HepG2 (cell line): ENCODE measurements around the gene EPHB6. TPM values are rescaled to one million over a fixed set of nuclear protein-coding genes. Genes with fewer than 3 reads are reported as not detected.

ENCODE experiments used
- ATAC-seq: fragments of 200-7000 bp; cut with Tn5 transposase; 3 replicates; pipeline ENCODE4 v1.9.1; 2020; ENCODE audit warnings: mild to moderate bottlenecking, moderate library complexity
- BruUV-seq: library from RNA; stranded (reverse); fragments of 400-500 nt; replicated peaks from 2 replicates; lab custom pipeline; 2021; lab: Mats Ljungman, UMichigan
- CTCF ChIA-PET: fragments of 300-600 bp; formaldehyde crosslinking; extraction: SDS; loops from one replicate; lab custom pipeline; 2021; ENCODE audit warnings: low total read pairs, inconsistent platforms, low intra/inter-chr PET ratio; lab: Yijun Ruan, JAX
- POLR2A ChIA-PET: fragments of 350-600 bp; sonication (Branson Sonifier 250); formaldehyde crosslinking; loops from one replicate; lab custom pipeline; 2020; ENCODE audit warnings: antibody characterized with exemption, inconsistent platforms; lab: Yijun Ruan, JAX
- DNase-seq: peaks from one replicate; pipeline ENCODE4 v3.0.0-alpha.2; 2015; ENCODE audit warnings: low spot score
- FAIRE-seq: peaks from 3 replicates; lab custom pipeline; 2011; peaks lifted over from hg19 to GRCh38; lab: Jason Lieb, UNC
- H2AFZ ChIP-seq: one replicate; pipeline ENCODE4 v1.6.1; 2011; ENCODE audit warnings: low read length, inconsistent platforms
- H3K27ac ChIP-seq: fragments of 300-600 bp; 3 replicates; pipeline ENCODE4 v1.8.0; 2011; ENCODE audit warnings: mixed run types, mild to moderate bottlenecking, mixed read lengths, low read length, inconsistent platforms; ENCODE audit not compliant: insufficient read depth; ENCODE audit errors: extremely low read length
- H3K27me3 ChIP-seq, 2 experiments: fragments of 200-600 bp in 1 of 2; 2 replicates in 1 of 2; 3 replicates in 1 of 2; pipeline versions ENCODE4 v1.6.0 to v1.8.0; 2011; ENCODE audit warnings: low read length in 2 of 2, mild to moderate bottlenecking in 2 of 2, moderate library complexity in 2 of 2, inconsistent platforms in 1 of 2; ENCODE audit not compliant: insufficient read depth in 2 of 2, control insufficient read depth in 1 of 2
- H3K36me3 ChIP-seq, 2 experiments: fragments of 200-600 bp in 1 of 2; replicated peaks in 1 of 2; 2 replicates in 1 of 2; 3 replicates in 1 of 2; pipeline versions ENCODE4 v1.5.1 to v1.8.0; 2011; ENCODE audit warnings: low read length in 2 of 2, inconsistent platforms in 1 of 2; ENCODE audit not compliant: insufficient read depth in 2 of 2, control insufficient read depth in 1 of 2
- H3K4me1 ChIP-seq: 2 replicates; pipeline ENCODE4 v1.5.1; 2012; ENCODE audit warnings: low read length, inconsistent platforms; ENCODE audit not compliant: insufficient read depth
- H3K4me2 ChIP-seq: 2 replicates; pipeline ENCODE4 v1.6.0; 2011; ENCODE audit warnings: low read depth, low read length, inconsistent platforms
- H3K4me3 ChIP-seq, 3 experiments: fragments of 200-600 bp in 1 of 3; sonication (generic), shearing (Covaris generic) in 1 of 3; replicated peaks in 1 of 3; 2 replicates each; pipeline ENCODE4 v1.5.1; 2011 to 2016; ENCODE audit warnings: low read length in 3 of 3, inconsistent platforms in 2 of 3, low read depth in 2 of 3, mild to moderate bottlenecking in 2 of 3, control low read depth in 1 of 3, mixed read lengths in 1 of 3; ENCODE audit not compliant: insufficient read depth in 1 of 3
- H3K79me2 ChIP-seq: one replicate; pipeline ENCODE4 v1.6.1; 2011; ENCODE audit warnings: low read length, inconsistent platforms; ENCODE audit not compliant: insufficient read depth
- H3K9ac ChIP-seq: 2 replicates; pipeline ENCODE4 v1.6.0; 2011; ENCODE audit warnings: mild to moderate bottlenecking, low read depth, low read length, inconsistent platforms; ENCODE audit not compliant: insufficient read depth
- H3K9me3 ChIP-seq: 2 replicates; pipeline ENCODE4 v1.5.1; 2012; ENCODE audit warnings: mild to moderate bottlenecking, low read length
- H4K20me1 ChIP-seq: 2 replicates; pipeline ENCODE4 v1.6.0; 2011; ENCODE audit warnings: inconsistent platforms, mild to moderate bottlenecking, low read length, moderate library complexity; ENCODE audit not compliant: insufficient read depth
- CBX5 ChIP-seq: sonication (generic); formaldehyde crosslinking; IDR thresholded peaks from 2 replicates; pipeline ENCODE4 v1.4.0; 2020; ENCODE audit warnings: missing genetic modification reagents, borderline replicate concordance
- ELF4 ChIP-seq: sonication (generic); formaldehyde crosslinking; IDR thresholded peaks from 2 replicates; pipeline ENCODE4 v1.5.0; 2020; ENCODE audit warnings: missing genetic modification reagents, mild to moderate bottlenecking, moderate library complexity, borderline replicate concordance
- IKZF1 ChIP-seq: fragments of 450-650 bp; IDR thresholded peaks from 2 replicates; pipeline ENCODE4 v1.7.1; 2016
- TP53 ChIP-seq: sonication (generic); formaldehyde crosslinking; conservative IDR thresholded peaks from 2 replicates; pipeline ENCODE4 v1.4.0; 2020; ENCODE audit warnings: missing genetic modification reagents
- WGBS: methylation state at CpG from one replicate; pipeline ENCODE4 v1.1.6; 2017; ENCODE audit warnings: low lambda C conversion rate; 5-methylcytosine and 5-hydroxymethylcytosine counted together
- in situ Hi-C: cut with HindIII; loops from 2 replicates; pipeline ENCODE4 v1.10.0; 2017; ENCODE audit warnings: low pct_unique_long_range_greater_than_20kb; ENCODE audit not compliant: extremely low pct_ligation_motif_present
- intact Hi-C: fragments of 100-400 bp; cut with micrococcal nuclease; formaldehyde crosslinking; loops from one replicate; pipeline ENCODE4 v1.10.0; 2022; ENCODE audit not compliant: unreplicated experiment
- polyA plus RNA-seq, 8 experiments: library from polyadenylated mRNA; depleted of rRNA in 3 of 8; stranded (reverse) in 7 of 8; unstranded in 1 of 8; fragments of >200 nt; fragmentation: Illumina TruSeq in 4 of 8; extraction: Trizol in 4 of 8; gene quantifications; 2 replicates each; pipeline versions ENCODE4 v1.2.1 to v1.2.3, GENCODE V29; 2011 to 2016; ENCODE audit warnings: low read depth in 4 of 8, missing spikeins in 1 of 8, mixed read lengths in 1 of 8; ENCODE audit not compliant: insufficient read depth in 1 of 8
- total RNA-seq, 5 experiments: library from RNA; depleted of rRNA; stranded (reverse); fragments of >200 nt; fragmentation: Illumina TruSeq; extraction: Trizol; gene quantifications; 2 replicates each; pipeline ENCODE4 v1.2.3, GENCODE V29; 2016; ENCODE audit warnings: low read depth in 1 of 5
- TF ChIP-seq, protein P1 (sequence below): IDR thresholded peaks from 2 replicates; pipeline ENCODE4 v1.6.1; 2016; ENCODE audit warnings: low read depth
- TF ChIP-seq, protein P2 (sequence below): sonication (generic); formaldehyde crosslinking; IDR thresholded peaks from 2 replicates; pipeline ENCODE4 v1.4.0; 2020; ENCODE audit warnings: missing genetic modification reagents
- TF ChIP-seq, protein P3 (sequence below): sonication (generic); formaldehyde crosslinking; IDR thresholded peaks from 2 replicates; pipeline ENCODE4 v1.4.0; 2020; ENCODE audit warnings: mild to moderate bottlenecking, missing genetic modification reagents

EPHB6 gene
- total and polyA plus RNA-seq, 2 of the 13 experiments (the other 11 are each of a cell fraction or from before 2014, with no cell fraction given) = not detected

DNA sequence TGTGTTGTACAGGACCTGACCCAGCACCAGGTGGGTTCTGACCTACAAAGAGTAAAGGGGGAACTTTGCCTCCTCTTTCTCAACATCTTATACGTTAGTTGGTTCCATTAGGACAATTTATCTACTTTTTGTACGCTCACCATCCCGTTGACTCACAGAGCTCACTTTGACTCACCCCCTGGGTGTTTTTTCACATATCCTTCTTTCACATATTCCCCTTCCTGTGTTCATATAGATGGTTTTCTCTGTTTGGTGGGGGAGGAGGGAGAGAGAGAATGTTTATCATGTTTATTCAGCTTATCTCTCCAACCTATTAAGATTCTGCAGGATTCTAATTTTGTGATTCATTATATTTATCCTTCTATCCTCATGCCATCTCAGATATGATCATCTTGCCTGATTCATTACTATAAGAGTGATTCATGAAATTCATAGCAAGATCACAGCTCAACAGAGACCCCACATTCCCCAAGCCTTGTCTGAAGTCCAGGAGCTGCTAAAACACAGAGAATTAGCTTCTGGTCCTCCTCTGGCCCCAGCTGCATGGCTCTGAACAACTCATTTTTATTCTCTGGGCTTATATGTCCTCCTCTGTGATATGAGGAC lies 46.9 kb upstream of the EPHB6 start:
- CTCF ChIA-PET = no interaction called here
- H3K36me3 ChIP-seq = no peaks in the 10 kb centered on the region
- TF ChIP-seq IKZF1 = no peak
- TF ChIP-seq, all 625 proteins: peak for 0
- DNase-seq = no peak
- no peak overlapping the region for H3K4me3 ChIP-seq
- H3K27ac ChIP-seq = no peak overlapping the region
- ATAC-seq = no peak
- no peaks in the 10 kb centered on the region for H3K9me3 ChIP-seq
- H3K27me3 ChIP-seq = no peaks in the 10 kb centered on the region
- H3K4me1 ChIP-seq = no peaks in the 10 kb centered on the region
- POLR2A ChIA-PET = no interaction called here
- no TSS peak for BruUV-seq
- H2AFZ ChIP-seq = no peak overlapping the region
- no peaks in the 10 kb centered on the region for H4K20me1 ChIP-seq
- WGBS = 0% methylated on average over 3 of the region's 3 CpGs
- no peak overlapping the region for H3K4me2 ChIP-seq
- no peaks in the 10 kb centered on the region for H3K79me2 ChIP-seq
- no peak for FAIRE-seq
- intact Hi-C loops (no loop called here), in situ Hi-C loops (no loop called here)
- no peak overlapping the region for H3K9ac ChIP-seq

DNA sequence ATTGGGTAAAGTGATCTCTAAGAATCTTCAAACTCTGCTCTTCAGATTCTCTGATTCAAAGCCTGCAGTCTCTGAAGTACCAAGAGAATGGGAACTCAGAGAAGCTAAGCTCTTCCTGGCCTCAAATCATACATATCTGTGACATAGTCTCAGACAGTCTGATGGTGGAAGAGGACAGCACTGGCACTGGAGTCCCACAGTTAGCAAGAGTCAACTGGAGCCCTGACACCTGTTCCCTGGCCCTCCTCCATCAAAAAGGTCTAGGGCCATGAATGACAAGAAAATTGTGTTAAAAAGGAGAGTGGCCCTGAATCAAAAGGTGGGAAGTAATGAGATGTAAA lies 46.4 kb upstream of the EPHB6 start:
- no peak overlapping the region for H3K4me2 ChIP-seq
- no peaks in the 10 kb centered on the region for H3K9me3 ChIP-seq
- no peaks in the 10 kb centered on the region for H3K27me3 ChIP-seq
- ChIA-PET POLR2A (no interaction called here), CTCF (no interaction called here)
- H3K4me1 ChIP-seq = no peaks in the 10 kb centered on the region
- DNase-seq (no peak), FAIRE-seq (no peak), ATAC-seq (no peak)
- intact Hi-C loops (no loop called here), in situ Hi-C loops (no loop called here)
- no peaks in the 10 kb centered on the region for H3K36me3 ChIP-seq
- no peaks in the 10 kb centered on the region for H3K79me2 ChIP-seq
- H3K27ac ChIP-seq = no peak overlapping the region
- no TSS peak for BruUV-seq
- no peak overlapping the region for H3K4me3 ChIP-seq
- TF ChIP-seq, protein P1, sequence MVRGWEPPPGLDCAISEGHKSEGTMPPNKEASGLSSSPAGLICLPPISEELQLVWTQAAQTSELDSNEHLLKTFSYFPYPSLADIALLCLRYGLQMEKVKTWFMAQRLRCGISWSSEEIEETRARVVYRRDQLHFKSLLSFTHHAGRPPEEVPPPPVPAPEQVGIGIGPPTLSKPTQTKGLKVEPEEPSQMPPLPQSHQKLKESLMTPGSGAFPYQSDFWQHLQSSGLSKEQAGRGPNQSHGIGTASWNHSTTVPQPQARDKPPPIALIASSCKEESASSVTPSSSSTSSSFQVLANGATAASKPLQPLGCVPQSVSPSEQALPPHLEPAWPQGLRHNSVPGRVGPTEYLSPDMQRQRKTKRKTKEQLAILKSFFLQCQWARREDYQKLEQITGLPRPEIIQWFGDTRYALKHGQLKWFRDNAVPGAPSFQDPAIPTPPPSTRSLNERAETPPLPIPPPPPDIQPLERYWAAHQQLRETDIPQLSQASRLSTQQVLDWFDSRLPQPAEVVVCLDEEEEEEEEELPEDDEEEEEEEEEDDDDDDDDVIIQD (CRISPR knock-in tag) = no peak
- TF ChIP-seq, protein P2, sequence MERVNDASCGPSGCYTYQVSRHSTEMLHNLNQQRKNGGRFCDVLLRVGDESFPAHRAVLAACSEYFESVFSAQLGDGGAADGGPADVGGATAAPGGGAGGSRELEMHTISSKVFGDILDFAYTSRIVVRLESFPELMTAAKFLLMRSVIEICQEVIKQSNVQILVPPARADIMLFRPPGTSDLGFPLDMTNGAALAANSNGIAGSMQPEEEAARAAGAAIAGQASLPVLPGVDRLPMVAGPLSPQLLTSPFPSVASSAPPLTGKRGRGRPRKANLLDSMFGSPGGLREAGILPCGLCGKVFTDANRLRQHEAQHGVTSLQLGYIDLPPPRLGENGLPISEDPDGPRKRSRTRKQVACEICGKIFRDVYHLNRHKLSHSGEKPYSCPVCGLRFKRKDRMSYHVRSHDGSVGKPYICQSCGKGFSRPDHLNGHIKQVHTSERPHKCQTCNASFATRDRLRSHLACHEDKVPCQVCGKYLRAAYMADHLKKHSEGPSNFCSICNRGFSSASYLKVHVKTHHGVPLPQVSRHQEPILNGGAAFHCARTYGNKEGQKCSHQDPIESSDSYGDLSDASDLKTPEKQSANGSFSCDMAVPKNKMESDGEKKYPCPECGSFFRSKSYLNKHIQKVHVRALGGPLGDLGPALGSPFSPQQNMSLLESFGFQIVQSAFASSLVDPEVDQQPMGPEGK (CRISPR knock-in tag) = no peak
- TF ChIP-seq, protein P3, sequence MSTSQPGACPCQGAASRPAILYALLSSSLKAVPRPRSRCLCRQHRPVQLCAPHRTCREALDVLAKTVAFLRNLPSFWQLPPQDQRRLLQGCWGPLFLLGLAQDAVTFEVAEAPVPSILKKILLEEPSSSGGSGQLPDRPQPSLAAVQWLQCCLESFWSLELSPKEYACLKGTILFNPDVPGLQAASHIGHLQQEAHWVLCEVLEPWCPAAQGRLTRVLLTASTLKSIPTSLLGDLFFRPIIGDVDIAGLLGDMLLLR (CRISPR knock-in tag) = no peak
- TF ChIP-seq ELF4 (CRISPR knock-in tag) = no peak
- TF ChIP-seq CBX5 (CRISPR knock-in tag) = no peak
- TF ChIP-seq TP53 (CRISPR knock-in tag) = no peak
- H3K9ac ChIP-seq = no peak overlapping the region
- no peak overlapping the region for H2AFZ ChIP-seq
- no peaks in the 10 kb centered on the region for H4K20me1 ChIP-seq
